ENCODE measurements around the gene C5orf46. TPM values are rescaled to one million over a fixed set of nuclear protein-coding genes. Genes with fewer than 3 reads are reported as not detected.

C5orf46 gene
- total RNA-seq, 1 experiment from 2014 or later, result not detected

GRCh38 chr5:147911427-147911826, 5.1 kb upstream of the C5orf46 start (continued):
- no peak for TF ChIP-seq ZNF396 (CRISPR knock-in tag; IDR thresholded peaks at IDR 0.05; ENCODE audit: borderline replicate concordance)
- no peak for TF ChIP-seq RORB (CRISPR knock-in tag; IDR thresholded peaks at IDR 0.05)
- no peak for TF ChIP-seq ZNF219 (CRISPR knock-in tag; IDR thresholded peaks at IDR 0.05; ENCODE audit: borderline replicate concordance)
- no peak for TF ChIP-seq NR3C1 (CRISPR knock-in tag; conservative IDR thresholded peaks at IDR 0.05; ENCODE audit: low read depth)
- TF ChIP-seq HMGA2 (CRISPR knock-in tag; IDR thresholded peaks at IDR 0.05), result no peak
- no peak for TF ChIP-seq AR (CRISPR knock-in tag; IDR thresholded peaks at IDR 0.05)
- TF ChIP-seq OVOL2 (CRISPR knock-in tag; IDR thresholded peaks at IDR 0.05; ENCODE audit: borderline replicate concordance), result no peak
- TF ChIP-seq SMAD4 (CRISPR knock-in tag; IDR thresholded peaks at IDR 0.05), result no peak
- no peak for TF ChIP-seq ZNF263 (CRISPR knock-in tag; IDR thresholded peaks at IDR 0.05; ENCODE audit: low read depth)

GRCh38 chr5:147904110-147904509, 2.2 kb downstream of the C5orf46 start:
- Mint-ChIP-seq H3K27me3 (ENCODE audit: low read depth) (no peaks in the 10 kb centered on the region), H3K4me1 (peaks cover 24% of the 10 kb centered on the region), H3K36me3 (no peaks in the 10 kb centered on the region), H3K4me3 (no peak overlapping the region), H3K27ac (peak overlapping the region; percentile 24; the same call in 1 of the 2 replicates), H3K9me3 (no peaks in the 10 kb centered on the region)
- ChIA-PET POLR2A (no interaction called here), CTCF (no interaction called here)
- DNase-seq (ENCODE audit: low spot score) (no peak), ATAC-seq (no peak)
- TF ChIP-seq MLX (CRISPR knock-in tag; IDR thresholded peaks at IDR 0.05) (no peak), RELA (CRISPR knock-in tag; IDR thresholded peaks at IDR 0.05; ENCODE audit: borderline replicate concordance) (no peak), ELF4 (CRISPR knock-in tag; IDR thresholded peaks at IDR 0.05; ENCODE audit: low read depth) (no peak), CREM (CRISPR knock-in tag; IDR thresholded peaks at IDR 0.05) (no peak), IRF2 (CRISPR knock-in tag; IDR thresholded peaks at IDR 0.05; ENCODE audit: borderline replicate concordance, low read depth) (no peak), PRRX2 (CRISPR knock-in tag; IDR thresholded peaks at IDR 0.05) (no peak), ZNF423 (CRISPR knock-in tag; IDR thresholded peaks at IDR 0.05) (no peak), SP1 (CRISPR knock-in tag; conservative IDR thresholded peaks at IDR 0.05) (no peak), CREB1 (CRISPR knock-in tag; IDR thresholded peaks at IDR 0.05) (no peak), MYBL2 (CRISPR knock-in tag; IDR thresholded peaks at IDR 0.05) (no peak), AR (CRISPR knock-in tag; IDR thresholded peaks at IDR 0.05) (no peak), ZNF219 (CRISPR knock-in tag; IDR thresholded peaks at IDR 0.05; ENCODE audit: borderline replicate concordance) (no peak), ZNF416 (CRISPR knock-in tag; IDR thresholded peaks at IDR 0.05) (no peak), FOXP1 (CRISPR knock-in tag; IDR thresholded peaks at IDR 0.05; ENCODE audit: borderline replicate concordance) (no peak), ZNF396 (CRISPR knock-in tag; IDR thresholded peaks at IDR 0.05; ENCODE audit: borderline replicate concordance) (no peak), NR3C1 (CRISPR knock-in tag; conservative IDR thresholded peaks at IDR 0.05; ENCODE audit: low read depth) (no peak), SOX15 (CRISPR knock-in tag; IDR thresholded peaks at IDR 0.05) (no peak), GTF2I (CRISPR knock-in tag; conservative IDR thresholded peaks at IDR 0.05) (no peak)

Data from WTC11 (cell line).